Glomerular visceral epithelial cell (primary cell): ENCODE measurements around the gene PEPD.

Source experiments
- DNase-seq: peaks from one replicate; pipeline ENCODE4 v3.0.0-alpha.2; 2016; ENCODE audit errors: extremely low spot score

The PEPD gene

DNA sequence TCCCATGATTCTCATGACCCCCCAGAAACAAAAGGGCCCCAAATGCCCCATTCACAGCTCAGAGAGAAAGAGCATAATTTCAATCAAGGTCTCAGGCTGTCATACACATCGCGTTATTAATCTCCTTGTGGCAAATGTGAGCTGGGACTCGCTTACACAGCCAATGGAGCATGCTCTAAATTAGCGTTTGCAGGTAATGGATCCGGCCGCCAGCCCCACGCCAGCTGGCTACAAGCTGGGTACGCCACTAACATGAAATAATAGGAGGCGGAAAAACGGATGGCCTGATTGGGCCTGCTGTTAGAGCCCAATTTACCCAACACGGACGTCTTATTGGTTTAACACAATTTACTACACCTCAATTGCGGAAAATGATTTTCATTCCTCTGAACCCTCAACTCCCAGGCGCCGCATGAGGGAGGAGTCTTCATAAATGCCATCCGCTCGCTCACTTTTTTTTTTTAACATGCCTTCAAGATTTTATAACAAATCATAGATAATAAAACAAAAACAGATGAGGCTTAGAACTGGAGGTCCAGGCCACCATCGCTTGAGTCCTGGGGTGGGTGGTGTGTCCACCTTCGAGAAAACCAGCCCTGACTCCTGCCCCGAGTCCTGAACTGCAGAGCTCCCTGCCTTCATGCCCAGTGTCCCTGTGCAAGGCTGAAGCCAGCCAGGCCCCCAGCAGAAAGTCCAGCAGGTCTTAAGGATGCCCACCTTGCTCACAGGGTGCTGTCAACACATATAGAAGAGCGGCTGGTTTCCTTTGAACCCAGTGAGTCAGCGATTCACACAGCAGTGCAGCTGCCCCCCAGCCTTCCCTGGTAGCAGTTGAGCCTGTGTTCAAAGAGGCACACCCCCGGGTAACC lies 62.1 kb downstream of the PEPD start:
- no peak for DNase-seq

DNA sequence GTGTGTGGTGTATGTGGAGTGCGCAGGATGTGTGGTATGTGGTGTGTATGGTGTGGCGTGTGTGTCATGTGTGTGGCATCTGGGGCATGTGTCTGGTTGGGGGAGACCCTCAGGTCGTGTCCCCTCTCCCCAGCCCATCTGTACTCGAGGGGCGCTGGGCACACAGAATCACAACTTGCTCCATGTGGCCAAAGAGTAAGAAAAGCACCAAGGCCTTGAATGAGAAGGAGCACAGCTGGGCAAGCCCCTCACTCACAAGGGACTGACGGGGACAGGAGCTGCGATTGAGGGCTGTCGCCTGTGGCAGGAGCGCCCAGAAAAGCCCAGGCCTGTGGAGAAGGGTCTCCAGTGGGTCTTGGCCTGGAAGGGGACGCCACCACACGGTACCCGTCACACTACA lies 62.8 kb downstream of the PEPD start:
- no peak for DNase-seq

DNA sequence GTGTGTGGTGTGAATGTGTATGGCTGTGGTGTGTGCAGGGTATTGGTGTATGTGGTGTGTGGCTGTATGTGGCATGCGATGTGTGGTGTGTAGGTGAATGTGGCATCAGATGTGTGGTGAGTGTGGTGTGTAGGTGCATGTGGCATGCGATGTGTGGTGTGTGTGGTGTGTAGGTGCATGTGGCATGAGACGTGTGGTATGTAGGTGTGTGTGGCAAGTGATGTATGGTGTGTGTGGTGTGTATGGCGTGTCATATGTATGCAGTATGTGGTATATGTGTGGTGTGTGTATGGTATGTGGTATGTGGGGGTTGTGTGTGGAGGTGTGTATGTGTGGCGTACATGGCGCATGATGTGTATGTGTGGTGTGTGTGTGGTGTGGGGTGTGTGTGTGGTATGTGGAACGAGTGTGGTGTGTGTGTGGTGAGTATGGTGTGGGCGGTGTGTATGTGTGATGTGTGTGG lies 63.4 kb downstream of the PEPD start:
- DNase-seq: no peak

DNA sequence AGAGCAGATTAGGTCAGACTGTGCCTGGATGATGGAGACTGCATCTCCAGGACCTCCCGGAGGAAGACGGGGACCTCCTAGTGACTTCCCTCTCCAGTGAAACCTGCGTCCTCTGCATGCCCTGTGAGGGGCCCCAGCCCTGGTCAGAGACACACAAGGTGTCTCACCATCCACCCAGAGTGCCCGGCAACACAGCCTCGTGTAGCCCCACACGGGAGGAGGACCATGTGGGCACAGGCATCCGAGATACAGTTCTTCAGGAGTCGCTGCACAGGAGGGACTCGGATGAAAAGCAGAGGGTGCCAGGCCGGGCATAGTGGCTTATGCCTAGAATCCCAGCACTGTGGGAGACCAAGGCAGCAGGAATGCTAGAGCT lies 64.8 kb downstream of the PEPD start:
- DNase-seq: no peak

DNA sequence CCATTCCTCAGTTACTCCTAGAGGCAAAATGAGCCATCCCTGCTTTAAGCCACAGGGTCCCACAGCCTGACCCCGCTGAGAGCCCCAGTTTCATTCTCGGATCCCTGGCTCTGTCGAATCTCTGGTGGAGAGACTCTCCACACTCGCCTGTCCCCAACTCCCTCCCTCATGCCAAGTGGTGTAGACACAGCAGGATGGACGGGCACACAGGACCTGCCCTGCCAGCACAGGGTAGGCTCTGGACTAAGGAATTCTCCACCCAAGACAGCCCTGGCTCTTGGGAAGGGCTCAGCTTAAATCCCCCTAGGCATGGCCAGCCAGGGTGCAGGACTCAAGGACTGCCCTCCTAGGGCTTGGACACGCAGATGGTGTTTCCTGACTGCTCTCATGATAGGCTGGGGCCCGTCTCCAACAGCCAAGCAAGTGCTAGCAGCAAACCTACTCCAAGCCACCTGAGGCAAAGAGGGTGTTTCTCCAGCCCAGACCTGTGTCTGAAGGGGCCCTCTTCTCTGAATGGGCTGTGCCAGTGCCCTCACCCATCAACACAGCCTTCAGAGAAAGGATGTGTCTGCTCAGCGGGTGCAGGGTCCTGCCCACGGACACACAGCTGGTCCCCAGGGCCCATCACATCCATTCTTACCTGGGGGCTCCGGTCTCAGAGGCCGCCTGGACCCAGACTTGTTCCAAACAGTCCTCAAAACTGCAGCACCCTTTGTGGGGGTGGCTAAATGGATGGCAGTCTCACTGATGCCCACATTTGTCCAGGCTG lies 65.3 kb downstream of the PEPD start:
- no peak for DNase-seq

DNA sequence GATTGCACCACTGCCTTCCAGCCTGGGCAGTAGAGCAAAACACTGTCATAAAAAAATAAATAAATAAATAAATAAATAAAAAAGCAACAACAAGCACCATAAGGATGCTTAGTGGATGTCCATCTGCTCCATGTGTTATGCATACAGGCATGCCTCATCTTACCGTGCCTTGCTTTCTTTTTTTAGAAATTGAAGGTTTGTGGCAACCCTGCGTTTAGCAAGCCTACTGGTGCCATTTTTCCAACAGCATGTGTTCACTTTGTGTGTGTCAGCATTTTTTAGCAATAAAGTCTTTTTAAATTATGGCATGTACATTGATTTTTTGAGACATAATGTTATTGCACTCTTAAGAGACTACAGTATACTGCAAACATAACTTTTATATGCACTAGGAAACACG lies 68.3 kb downstream of the PEPD start:
- DNase-seq: no peak

DNA sequence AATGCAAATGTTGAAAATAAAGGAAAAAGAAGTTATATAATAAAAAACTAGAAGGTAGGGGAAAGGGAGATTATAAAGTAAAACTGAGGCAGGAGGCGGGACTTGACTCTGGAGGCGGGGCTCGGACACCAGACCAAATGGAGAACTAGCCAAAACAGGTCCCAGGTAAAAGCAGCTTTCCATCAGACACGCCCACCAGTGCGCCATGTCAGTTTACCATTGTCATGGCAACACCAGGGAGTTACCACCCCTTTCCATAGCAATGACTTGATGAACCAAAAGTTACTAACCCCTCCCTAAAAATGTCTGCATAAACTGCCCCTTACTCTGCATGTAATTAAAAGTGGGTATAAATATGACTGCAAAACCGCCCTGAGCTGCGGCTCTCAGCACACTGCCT lies 70.9 kb downstream of the PEPD start:
- no peak for DNase-seq

DNA sequence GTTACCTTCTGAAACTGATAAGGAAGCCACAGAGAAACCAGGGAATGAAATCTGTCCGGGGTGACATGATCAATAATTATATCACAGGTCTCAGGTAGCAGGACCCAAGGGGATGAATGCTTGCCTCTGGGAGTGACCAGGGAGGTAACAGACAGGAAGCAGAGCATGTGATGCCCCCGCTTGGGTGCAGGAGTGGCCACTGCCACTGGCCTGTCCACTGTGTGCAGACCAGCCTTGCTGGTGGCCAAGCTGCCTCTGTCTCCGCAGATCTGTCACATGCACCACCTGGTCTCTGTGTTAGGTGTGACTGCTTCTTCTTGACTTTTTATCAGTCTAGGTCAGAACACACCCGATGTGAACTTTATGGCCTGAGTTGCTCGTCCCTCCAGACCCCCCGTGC lies 71.8 kb downstream of the PEPD start:
- no peak for DNase-seq

DNA sequence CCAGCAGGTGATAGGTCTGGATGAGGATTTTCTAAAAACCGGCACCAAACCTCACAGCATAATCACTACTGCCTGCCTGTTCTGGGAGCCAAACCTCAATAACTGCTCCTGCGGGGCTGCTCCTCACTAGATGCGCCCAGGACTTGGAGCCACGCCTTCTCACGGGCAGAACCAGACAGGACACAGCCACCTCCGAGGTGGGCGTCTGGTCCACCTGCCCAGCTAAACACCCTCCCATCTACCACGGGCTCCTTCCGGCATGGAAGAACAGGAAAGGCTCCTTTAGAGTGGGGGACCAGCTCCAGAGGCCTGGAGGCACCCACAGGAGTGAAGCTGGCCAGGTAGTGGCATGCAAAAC lies 73.5 kb downstream of the PEPD start:
- no peak for DNase-seq

DNA sequence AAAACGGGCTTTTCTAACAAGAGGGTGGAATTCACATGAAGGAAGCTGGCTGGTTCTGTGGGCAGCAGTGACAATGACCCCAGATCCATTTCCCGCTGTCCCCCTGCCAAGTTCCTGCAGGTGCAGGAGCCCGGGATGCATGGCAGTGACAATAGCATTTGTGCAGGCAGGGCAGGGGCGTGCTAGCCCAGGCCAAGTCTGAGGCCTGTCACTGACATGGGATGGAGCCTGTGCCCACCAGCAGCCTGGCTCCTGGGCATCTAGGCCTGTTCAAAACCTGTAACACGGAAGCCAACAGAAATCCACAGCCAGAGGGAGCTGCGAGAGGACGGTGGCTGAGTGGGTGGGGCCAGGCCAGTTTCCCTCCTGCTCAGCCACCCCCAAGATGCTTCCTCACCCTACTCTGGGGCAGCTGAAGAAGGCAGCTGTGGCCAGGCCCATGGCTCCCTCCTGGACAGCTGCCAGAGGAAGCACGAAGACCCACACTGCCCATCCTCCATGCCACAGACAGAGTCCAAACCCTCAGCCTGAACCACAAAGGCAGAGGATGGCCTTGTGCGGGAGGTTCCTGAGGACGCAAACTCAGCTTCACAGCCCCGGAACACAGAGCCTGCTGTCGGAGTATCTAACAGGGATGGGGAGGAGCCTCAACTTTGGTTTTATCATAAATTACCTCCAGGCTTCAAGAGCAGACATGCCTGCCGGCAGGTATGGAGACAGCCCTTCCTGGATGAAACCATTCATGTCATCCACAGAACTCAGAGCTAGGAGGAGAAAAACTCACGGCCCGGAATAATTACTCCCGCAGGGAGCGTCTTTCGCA lies 74.0 kb downstream of the PEPD start:
- DNase-seq: no peak

DNA sequence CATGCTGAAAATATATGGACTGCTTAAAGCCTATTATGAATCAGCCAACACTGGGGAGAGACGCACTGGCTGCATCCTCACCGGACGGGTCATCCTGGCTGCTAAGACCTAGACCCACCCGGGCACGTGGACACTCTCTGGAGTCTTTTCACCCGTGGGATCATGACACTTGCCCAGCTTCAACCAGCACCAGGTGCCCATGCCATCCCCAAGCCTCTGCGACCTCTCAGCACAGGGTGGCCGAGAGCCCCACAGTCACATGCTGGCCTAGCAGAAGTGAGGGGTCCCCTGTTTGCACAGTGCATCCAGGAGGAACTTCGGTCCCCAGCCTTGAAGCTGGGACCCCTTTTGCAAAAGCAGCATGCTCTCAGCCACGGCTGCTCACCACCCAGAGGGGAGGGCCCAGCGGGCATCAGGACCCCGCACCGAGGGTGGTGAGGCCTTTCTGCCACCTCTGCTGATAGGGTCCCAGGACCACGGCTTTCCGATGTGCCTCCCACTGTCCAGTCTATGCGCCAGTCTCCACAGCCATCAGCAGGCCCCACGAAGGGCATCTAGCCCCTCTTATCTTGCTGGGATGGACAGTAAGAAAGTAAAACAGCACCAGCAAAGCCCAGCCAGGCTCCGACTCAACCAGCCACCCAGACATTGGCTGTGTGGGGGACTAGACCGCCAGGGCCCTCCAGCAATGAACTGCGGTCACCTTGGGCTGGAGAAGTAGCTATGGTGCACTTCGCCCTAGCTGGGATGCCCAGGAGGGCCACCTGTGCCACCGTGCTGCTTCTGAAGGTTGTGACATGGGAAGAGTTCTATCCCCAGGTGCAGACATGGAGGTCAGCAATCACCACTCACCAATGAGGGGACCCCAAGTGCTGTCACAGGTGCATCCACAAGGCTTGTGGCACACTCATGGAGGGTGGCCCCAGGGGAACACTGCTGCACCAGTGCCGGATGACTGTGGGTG lies 75.0 kb downstream of the PEPD start:
- DNase-seq: no peak

DNA sequence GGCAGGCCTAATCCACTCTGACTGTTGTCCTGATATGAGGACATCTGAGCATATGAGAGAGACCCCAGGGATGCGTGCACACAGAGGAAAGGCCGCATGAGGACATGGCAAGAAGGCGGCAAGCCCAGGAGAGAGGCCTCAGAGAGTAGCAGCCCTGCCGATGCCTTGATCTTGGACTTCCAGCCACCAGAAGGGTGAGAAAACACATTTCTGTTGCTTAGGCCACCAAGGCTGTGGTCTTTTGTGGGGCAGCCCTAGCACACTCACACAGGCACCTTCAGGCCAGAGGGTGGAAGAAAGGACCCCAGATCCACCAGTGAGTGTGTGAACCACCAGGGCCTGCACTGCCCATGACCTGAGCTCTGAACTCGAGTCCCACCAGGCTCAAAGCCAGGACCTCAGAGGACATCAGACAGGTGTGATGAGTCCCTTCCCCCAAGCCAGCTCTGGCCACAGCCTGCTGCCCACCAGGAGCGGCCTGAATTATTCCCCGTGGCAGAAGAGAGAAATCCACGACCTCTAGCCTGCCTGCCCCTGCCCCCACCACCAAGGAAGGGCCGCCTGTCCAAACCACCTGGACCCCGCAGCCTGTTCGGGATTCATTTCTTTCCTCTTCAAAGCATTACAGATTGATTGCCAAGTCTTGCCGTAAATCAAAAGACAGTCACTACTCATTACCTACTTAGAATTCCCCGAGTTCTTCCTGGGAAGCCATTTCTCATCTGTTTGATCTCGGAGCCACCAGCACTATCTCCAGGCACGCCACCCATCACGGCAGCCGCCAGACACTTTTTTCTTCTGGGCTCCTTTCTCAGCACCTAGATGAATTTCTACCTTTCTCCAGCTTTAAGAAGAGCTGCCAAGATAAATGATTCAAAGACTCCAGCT lies 75.9 kb downstream of the PEPD start:
- DNase-seq: no peak

DNA sequence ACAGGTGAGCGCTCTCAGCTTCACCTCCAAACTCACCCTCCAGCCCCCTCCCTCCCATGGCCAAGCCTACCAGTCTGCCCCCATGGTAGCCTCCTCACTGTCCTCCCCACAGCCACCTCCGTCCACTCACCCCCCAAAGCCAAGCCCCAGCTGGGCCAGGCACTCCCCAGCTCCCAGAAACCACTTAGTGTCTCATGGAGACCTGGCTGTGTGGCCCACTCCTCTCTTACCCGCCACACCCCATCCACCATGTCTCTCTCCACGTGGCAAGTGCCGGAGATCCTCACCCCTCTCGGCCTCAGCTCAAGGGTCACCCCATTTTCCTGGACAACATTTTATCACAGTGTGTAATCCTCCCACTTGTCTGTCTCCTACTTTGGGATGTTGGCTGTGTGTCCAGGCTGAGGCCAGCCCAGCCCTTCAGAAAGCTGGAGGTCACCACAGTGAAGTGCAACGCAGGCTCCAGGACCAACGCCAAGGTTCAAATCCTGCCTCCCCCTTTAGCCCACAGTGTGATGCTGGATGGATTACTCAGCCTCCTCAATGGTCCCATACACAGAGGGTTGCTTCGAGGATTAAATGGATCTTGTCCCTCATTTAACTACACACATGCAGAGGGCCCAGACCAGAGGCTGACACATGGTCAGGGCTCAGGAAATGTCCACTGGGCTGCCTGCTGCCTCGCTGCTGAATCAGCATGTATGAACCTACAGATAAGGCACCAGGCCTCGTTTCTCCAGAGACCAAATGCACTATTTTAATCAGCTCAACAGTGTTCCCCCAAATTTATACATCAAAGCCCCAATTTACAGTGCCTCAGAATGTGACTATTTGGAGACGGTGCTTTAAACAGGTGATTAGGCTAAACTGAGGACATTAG lies 76.8 kb downstream of the PEPD start:
- no peak for DNase-seq

DNA sequence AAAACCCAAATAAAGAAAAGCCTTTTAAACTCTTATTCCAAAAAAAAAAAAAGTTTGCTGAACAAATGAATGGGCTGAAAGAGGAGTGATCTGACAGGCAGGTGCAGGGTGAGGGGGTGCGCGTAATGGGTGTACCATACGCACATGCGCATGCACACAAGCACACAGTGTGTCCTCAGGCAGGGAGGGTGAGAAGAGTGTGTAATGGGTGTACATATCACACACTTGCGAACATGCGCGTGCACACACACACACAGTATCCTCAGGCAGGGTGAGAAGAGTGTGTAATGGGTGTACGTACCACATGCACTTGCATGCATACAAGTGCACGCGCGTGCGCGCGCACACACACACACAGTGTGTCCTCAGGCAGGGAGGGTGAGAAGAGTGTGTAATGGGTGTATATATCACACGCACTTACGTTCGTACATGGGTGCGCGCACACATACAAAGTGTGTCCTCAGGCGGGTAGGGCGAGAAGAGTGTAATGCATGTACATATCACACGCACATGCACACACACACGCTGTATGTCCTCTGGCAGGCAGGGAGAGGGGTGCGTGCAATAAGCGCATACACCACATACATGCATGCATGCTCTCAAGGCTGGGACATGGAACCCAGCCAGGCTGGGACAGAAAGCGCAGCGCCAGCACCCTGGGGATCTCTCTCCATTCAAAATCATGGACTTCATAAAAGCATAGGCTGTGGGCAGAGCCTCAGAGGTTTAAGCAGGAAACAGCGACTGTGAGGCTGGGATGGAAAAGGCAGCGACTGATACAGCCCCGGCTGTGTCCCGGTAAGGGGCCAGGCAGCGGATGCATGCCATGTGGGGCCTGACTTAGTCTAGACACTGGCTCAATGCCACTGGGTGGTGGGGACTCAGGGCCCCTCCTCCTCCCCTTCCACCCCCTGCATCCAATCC lies 77.7 kb downstream of the PEPD start:
- no peak for DNase-seq

DNA sequence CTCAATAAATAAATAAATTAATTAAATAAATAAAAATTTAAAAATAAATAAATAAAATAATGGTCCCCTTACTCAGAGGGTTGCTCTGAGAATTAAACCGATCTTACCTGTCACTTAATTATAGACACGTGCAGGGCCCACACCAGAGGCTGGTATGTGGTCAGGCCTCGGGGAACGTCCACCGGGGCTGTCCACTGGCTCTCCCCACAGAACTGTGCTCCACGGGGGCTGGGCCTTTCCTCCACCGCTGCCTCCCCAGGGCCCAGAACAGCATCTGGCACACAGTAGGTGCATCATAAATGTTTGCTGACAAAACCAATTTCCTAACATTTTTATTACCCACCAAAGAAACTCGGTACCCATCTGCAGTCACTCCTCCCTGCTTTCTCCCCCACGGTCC lies 78.9 kb downstream of the PEPD start:
- no peak for DNase-seq

DNA sequence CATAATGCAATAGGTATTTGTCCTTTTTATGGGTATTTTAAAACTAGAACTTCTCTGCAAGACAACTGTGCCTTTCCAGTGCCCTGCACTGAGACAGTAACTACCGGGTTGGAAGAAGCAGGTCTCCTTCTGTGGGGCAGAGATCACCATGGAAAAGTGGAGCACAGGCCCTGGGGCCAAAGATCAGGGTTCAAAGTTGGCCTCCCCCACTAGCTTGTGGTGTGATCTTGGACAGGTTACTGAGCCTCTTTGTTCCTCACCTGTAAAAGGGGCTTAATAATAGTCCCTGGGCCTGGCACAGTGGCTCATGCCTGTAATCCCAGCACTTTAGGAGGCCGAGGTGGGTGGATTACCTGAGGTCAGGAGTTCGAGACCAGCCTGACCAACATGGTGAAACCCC lies 79.8 kb downstream of the PEPD start:
- no peak for DNase-seq

DNA sequence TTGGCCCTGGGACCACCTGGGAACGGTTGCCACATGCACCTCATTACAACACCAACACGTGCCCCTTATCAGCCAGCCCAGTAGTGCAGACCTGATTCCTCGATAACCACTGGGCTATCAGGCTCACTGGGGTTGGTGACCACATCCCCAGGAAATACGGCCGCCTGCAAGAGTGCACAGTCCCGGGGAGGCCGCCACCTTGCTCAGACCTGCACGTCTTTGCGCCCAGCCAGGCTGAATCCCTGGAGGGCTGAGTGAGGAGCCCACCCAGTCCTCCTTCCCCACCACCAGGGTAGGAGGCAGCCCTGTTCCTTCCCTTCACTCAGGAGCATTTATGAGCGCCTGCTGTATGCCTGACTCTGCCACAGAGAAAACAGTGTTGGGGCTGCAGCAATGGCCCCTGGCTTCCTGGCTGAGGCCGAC lies 80.3 kb downstream of the PEPD start:
- DNase-seq: no peak

DNA sequence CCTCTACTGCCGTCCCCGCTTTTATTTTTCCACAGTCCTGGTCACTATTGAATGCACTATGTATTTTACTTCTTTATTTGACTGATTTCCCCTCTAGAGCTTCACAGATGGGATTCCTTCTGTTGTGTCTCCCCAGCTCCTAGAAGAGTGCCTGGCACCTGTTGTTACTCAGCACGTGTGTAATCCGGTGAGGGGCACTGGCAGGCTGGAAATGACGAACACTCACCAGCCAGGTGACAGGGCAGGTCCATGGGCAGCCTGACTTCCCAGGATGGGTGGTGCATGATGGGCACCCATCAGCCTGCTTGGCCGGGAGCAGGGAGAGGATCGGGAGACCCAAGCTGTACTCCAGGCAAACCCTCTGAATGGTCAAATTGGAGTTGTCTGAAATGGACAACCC lies 80.9 kb downstream of the PEPD start:
- no peak for DNase-seq
